ENCODE measurements around the gene PTPRO.

The PTPRO gene

GRCh38 chr12:15629761-15630160 lies 307.5 kb downstream of the PTPRO start:
- no peak overlapping the region for H3K4me3 ChIP-seq (ENCODE audit: low read length)
- no peak for DNase-seq (ENCODE audit: low read depth)
- TF ChIP-seq, protein P1, sequence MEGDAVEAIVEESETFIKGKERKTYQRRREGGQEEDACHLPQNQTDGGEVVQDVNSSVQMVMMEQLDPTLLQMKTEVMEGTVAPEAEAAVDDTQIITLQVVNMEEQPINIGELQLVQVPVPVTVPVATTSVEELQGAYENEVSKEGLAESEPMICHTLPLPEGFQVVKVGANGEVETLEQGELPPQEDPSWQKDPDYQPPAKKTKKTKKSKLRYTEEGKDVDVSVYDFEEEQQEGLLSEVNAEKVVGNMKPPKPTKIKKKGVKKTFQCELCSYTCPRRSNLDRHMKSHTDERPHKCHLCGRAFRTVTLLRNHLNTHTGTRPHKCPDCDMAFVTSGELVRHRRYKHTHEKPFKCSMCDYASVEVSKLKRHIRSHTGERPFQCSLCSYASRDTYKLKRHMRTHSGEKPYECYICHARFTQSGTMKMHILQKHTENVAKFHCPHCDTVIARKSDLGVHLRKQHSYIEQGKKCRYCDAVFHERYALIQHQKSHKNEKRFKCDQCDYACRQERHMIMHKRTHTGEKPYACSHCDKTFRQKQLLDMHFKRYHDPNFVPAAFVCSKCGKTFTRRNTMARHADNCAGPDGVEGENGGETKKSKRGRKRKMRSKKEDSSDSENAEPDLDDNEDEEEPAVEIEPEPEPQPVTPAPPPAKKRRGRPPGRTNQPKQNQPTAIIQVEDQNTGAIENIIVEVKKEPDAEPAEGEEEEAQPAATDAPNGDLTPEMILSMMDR (conservative IDR thresholded peaks at IDR 0.05; ENCODE audit: low read depth, low read length) = no peak

DNA sequence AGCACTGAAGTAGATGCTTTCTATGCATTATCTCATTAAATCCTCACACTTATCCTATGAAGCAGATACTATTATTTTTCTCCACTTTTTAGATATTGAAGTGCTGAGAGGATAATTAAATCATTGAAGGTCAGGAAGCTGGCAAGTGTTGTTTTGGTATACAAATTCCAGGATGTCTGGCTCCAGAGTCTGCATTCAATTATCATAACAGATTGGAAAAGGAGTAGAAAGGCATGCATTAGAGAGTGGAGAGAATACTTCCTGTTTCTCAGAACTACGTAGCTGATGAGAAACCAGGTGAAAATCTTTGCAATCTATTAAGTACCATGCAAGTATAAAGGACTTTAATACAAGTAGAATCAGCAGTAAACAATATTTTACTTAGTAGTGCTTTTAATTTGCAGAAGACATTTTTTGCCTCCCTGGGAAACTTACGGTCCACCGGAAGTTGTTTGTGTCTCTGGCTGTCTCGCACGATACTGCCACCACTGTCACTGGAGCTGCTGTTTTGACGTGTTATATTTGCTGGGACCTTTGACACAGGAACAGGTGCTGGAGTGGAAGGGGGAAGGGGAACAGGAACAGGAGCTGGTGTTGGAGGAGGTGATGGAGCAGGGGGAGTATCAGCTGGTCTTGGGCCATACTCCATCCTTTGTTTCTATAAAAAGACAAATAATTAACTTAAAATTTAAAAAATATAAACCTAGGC lies 308.9 kb downstream of the PTPRO start:
- no peak for DNase-seq (ENCODE audit: low read depth)
- no peak overlapping the region for H3K4me3 ChIP-seq (ENCODE audit: low read length)
- TF ChIP-seq, protein P1 (conservative IDR thresholded peaks at IDR 0.05; ENCODE audit: low read depth, low read length) = no peak

GRCh38 chr12:15632708-15633107 lies 310.4 kb downstream of the PTPRO start:
- H3K4me3 ChIP-seq (ENCODE audit: low read length) = no peak overlapping the region
- TF ChIP-seq, protein P1 (conservative IDR thresholded peaks at IDR 0.05; ENCODE audit: low read depth, low read length) = no peak
- DNase-seq (ENCODE audit: low read depth) = no peak

DNA sequence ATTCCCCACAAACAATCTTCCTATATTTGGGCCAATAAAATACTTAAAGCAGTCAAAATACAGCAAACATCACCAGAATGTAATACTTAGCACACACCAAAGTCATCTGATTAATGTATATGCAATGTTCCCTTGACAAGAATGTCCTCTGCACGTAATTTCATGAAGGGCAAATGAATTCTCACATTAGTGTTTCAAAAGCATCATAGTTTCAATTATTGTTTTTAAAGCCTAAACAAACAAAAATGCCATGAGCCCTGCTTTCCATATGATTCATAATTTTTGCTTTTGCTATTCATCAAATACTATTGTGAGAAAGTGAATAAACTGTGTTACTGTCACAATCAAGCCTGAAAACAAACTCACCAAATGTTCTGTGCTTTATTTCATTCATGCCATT lies 310.9 kb downstream of the PTPRO start:
- TF ChIP-seq, protein P1 (conservative IDR thresholded peaks at IDR 0.05; ENCODE audit: low read depth, low read length) = no peak
- no peak overlapping the region for H3K4me3 ChIP-seq (ENCODE audit: low read length)

DNA sequence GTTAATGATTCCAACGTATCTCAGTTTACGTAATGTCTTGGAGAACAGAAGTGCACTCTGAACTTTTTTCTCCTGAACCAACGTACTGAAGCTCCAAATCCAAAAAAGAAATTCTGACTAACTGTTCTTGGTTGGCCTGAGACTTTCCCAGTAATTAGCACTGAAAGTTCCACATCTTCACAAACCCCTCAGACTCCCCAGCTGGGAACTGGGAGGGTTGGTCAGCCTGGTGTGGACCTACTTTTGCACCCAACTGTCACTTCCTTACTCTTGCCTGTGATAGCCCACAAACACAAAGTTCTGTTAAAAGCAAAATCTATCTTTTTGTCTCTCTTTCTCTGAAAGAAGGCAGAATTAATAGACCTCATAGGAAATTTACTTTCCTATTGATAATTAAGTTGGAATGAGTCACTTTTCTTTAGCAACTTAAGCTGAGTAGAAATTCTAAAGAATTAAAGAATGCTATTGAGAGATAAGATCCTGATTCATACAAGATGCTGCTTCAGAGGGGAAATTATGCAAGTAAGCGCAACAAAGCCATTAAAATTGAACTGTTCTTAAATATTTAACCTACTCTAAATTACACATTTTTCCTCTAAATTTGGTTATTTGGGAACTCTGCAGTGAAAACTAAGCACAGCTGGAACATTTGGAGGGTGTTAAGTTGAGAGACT lies 311.8 kb downstream of the PTPRO start:
- TF ChIP-seq, protein P1 (conservative IDR thresholded peaks at IDR 0.05; ENCODE audit: low read depth, low read length) = no peak
- H3K4me3 ChIP-seq (ENCODE audit: low read length) = no peak overlapping the region
- no peak for DNase-seq (ENCODE audit: low read depth)

More for the DNA sequence above, 310.9 kb downstream of the PTPRO start:
- no peak for DNase-seq (ENCODE audit: low read depth)

DNA sequence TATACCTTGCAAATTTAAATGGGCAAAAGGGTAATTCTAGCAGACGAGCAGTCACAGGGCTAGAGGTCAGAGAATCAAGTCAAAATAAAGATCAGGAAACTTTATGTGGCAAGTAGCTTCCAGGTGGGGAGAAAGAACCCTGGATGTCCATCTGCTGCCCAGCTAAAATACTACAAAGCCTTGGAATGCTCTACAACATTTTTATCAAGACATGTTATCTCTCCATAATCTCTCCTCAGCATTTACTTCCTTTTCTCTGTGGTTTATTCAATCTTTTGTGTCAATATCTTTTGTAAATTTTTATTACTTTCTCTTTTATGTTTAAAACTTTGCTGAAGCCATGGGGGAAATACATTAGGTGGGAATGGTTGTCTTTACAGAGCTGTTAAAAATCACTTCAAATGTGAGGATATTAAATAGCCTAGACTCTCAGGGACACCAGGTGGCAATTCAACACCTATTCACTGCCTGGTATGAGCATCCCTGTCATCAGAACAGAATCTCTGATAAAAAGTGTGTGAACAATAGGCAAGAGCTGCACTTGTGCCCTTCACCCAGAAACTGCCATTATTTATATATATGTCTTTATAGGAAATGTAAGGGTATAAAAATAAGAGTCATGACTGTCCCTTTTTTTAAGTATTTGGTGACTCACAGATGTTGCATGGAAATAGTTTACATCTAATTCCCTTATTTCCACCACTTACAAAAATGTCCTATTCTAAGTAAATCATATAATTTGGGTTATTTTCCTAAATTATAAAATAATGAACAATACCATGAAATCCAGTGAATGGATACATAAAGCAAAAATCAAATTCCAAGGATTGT lies 314.0 kb downstream of the PTPRO start:
- DNase-seq (ENCODE audit: low read depth) = no peak
- no peak overlapping the region for H3K4me3 ChIP-seq (ENCODE audit: low read length)

More for the DNA sequence above, 314.0 kb downstream of the PTPRO start:
- TF ChIP-seq, protein P1 (conservative IDR thresholded peaks at IDR 0.05; ENCODE audit: low read depth, low read length) = no peak

All from retinal pigment epithelial cell (primary cell).